ENCODE data around the gene PSMG4.
A peak's percentile ranks its signal among the peaks of the same experiment; 100 is the strongest.

PSMG4 gene

GRCh38 chr6:3252369-3252768 is 6.4 kb upstream of the PSMG4 start:
- DNase-seq: no peak

GRCh38 chr6:3252861-3253596 is 5.7 kb upstream of the PSMG4 start:
- no peak for DNase-seq

- no peak for DNase-seq
Measured at GRCh38 chr6:3253597-3253961, 5.2 kb upstream of the PSMG4 start.

DNA sequence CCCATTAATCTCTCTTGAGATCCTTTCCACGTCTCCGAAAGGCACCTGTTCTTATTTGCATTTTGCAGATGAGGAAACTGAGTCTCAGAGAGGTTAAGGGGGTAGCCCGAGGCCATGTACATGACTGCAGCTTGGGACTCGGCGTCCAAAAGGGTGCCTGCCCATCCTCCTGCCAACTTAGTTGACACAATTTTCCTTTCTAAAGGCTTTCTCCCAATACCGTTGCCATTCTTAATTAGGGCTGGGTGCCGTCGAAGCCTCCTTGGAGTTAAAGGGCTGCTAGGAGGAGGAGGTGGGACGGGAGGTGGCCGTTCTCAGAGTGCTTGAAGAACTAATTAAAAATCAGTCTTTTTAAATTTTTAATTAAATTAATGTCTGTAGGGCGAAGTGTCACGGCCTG is 546 bp upstream of the PSMG4 start:
- no peak for DNase-seq

DNA sequence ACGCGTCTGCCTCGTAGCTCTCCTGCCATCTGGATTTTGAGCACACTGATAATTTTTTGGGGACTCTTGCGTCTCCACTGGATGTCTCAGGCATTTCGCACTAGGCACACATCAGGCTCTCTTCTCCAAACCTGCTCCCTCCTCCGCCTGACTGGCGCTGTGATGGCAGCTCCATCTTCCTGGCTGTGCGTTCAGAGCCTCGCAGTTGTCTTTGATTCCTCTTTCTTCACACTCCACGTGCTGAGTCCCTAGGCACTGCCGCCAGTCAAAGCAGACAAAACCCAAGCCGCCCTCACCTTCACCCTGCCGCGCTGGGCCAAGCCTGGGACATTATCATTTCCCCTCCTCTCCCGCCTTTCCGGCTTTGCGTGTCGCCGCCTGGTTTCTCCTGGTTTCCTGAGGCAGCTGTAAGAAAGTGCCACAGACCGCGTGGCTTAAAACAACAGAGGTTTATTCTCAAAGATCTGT is 778 bp downstream of the PSMG4 start:
- peak; percentile 36 for DNase-seq

GRCh38 chr6:3260296-3260695 is 1.5 kb downstream of the PSMG4 start:
- no peak for DNase-seq

GRCh38 chr6:3260772-3261517 is 2.2 kb downstream of the PSMG4 start:
- no peak for DNase-seq

DNA sequence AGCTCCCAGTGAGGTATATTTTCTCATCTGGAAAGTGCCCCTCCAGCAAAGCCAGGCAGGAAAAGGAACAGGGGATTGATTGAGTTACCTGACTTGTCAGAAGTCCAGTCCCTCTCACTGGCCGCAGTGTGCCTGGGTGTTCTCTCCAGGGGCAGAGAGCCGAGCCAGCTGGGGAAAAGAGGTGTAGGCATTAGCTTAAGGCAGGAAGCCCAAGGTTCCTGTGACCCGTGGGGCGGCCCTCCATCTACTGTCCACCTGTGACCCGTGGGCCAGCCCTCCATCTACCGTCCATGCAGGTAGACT is 2.7 kb downstream of the PSMG4 start:
- no peak for DNase-seq

DNA sequence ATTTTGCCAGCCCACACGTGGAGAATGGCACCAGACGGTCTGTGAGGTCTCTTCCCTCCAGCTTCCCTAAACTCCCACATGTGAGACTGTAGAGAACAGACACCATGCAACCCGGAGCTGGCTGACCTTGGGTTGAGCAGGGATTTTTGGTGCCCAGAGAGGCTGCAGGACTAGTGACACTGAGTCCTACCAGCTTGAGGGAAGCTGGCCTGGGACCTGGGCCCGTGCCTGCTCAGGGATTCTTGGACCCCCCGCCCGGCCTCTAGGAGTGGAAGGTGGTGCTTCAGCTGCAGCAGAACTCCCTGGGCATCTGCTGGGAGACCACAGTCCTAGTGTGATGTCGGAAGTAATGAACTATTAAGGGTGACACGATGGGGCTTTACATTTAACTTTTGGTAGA is 3.2 kb downstream of the PSMG4 start:
- no peak for DNase-seq

DNA sequence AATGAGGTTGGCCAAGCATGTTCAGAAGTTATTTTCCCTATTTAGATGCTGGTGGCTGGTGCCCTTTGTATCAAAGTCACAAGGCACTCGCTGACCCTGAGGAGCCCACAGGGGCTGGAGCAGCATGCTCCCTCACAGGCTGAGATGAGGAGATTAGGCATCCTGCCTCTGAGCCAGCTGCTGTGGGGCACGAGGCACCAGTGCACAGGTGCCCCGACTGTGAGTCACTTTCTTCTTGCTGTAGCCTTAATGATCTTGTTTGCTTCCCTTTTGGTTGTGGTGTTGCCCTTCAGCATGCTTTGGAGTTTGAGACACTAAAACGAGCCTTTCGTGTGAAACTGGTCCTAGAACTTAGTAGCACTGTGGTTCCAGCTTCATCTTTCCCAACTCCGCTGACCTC is 4.3 kb downstream of the PSMG4 start:
- no peak for DNase-seq

DNA sequence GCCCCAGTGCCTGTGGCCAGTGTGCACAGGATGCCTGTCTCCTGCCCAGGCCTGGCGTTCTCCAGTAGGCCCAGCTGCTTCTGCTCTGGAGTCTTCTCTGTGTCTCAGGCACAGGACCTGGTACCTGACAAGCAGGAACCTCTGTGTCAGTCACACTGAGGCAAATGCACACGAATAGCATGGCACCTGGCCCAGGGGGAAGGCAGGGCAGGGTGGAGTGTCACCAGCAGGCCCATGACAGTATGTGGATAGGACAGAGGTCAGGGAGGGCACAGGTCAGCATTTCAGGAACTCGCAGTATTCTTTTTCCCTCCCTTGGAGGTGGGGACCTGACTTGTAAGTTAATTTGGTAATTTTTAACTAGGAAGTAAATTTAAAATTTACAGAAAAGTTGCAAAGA is 5.6 kb downstream of the PSMG4 start:
- no peak for DNase-seq

DNA sequence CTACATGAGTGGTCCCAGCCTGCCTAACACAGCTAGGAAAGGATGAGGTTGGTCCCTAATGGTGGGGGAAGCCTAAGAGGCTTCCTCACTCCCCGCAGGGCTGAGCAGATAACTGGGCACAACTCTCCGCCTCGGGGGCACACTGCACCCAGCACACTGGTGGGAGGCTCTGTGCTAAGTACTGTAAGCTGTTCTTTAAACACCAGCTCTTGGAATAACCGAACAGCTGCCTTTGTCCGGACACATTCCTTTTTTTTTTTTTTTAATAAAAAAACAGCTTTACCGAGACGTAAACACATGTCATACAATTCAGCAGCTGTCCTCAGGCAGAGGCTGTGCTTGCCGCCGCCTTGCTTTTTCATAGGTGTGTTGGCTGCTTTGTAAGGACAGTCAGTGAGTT is 6.9 kb downstream of the PSMG4 start:
- no peak for DNase-seq

GRCh38 chr6:3266170-3266569 is 7.4 kb downstream of the PSMG4 start:
- no peak for DNase-seq

DNA sequence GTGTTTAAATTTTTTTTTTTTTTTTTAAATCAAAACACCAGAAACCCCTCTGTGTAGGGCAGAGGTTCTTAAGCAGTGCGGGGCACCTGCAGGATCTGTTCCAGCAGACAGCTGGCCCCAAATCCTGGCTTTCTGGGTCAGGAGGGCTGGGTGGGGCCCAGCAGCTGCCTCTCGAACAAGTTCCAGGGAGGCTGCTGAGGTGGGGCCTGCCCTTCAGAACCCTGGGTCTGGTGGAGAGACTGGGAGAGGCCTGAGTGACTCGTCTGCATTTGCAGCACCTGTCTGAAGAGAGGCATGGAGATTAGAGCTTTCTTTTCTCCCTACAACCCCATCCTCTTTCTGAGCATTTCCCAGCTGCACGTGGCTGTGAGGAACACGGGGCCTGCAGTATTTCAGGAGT is 8.4 kb downstream of the PSMG4 start:
- DNase-seq: no peak

- no peak for DNase-seq
Measured at GRCh38 chr6:3268680-3269079, 9.9 kb downstream of the PSMG4 start.

DNA sequence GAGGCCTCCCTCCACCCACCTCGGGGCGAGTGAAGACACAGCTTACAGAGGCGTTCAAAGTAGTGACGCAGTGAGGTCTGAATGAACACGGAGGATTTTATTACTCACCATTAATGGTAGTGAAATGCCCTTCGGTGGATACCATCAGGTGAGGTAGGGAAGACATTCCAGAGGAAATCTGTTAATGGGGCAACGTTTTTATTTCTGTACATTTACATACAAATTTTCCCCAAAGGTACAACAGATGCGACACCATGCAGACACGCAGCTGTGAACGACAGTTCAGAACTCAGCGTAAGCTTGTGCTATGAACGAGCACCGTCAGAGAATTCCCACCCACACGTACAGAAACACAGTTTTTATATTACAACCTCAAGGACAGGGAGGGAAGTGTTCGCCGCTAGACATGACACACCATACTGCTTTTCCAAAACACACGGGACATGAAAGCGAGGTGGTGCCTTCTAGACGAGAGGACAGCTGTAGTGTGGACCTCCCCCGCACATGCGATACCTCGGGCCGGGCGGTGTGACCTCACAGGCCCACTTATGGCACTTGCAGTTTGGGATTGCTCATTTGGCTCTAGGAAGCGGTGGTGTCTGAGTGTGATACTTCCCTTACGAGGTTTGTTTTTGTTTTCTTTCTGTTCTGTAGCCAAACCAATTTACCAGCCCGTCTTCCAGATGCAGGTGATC is 10.7 kb downstream of the PSMG4 start:
- peak; percentile 39 for DNase-seq

DNA sequence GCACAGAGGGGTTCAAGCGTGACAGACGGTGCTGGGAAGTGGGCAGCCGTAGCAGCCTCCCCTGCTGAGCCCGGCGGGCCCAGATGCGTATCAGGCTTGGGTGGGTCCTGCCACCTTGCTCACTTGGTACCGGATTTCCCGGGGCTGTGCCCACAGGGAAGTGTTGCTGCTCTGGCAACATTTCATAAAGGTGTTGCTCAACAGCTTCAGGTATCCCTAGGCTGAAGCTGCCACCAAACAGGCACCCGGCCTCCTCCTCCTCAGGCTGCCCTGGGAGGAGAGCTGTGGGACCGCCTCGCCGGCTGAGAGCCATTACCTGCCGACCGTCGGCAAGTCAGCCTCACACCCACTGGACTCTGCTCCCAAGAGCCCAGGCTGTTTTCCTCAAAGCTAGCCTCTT is 11.5 kb downstream of the PSMG4 start:
- DNase-seq: no peak

GRCh38 chr6:3271756-3272155 is 13.0 kb downstream of the PSMG4 start:
- DNase-seq: no peak

GRCh38 chr6:3272911-3273547 is 14.3 kb downstream of the PSMG4 start:
- no peak for DNase-seq

DNA sequence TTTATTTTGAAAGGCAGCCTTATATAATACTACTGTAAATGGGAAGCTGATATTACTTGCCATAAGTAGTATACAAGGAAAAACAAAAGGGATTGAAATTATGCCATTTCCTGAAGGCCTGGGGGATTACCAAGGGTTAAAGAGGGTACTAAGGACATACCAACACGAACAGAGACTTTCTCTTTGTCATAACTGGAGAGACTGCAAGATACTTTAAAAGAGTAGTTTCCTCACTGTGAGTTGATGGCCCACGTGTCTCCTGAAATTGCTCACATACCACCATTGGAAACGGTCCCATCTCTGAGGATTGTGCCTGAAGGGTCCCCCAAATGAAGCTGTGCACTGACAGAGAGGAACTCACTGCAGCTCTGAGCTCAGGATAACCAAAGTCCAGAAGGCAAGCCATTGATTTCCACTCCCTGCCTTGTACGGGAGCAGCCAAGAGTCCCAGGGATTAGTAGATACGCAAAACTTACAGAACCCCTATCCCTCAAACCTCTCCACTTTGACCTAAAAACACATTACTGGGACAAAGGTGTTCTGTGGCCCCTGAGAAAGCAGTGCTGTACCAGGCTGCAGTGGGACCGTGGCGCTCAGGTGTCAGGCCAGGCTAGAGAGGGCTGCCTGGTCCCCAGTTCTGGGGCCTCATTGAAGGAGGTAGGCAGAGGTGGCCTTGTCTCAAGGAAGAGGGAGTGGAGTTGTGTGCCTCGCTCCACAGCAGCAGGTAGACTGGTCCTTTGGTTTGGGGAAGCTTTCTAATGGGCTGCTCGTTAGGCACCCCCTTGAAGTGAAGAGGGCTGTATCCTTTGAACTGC is 15.2 kb downstream of the PSMG4 start:
- no peak for DNase-seq

GRCh38 chr6:3276174-3277167 is 17.7 kb downstream of the PSMG4 start:
- no peak for DNase-seq

DNA sequence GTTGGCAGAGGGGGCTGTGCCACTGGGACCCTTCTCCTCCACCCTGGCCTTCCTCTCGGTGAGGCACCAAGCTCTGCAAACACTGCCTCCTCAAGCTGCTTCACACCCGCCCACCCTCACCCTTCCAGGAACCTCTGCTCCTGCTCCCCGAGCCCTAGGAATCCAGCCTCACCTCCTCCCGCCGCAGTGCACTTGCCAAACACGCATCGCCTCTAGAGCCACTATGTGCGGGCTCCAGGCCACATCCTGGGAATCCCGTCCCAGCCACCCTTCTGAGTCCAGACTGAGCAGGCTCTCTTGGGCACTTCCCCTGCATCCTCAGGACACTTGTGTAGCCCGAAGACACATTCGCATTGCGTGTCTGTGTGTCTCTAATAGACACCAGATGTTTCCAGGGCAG is 18.5 kb downstream of the PSMG4 start:
- DNase-seq: no peak
